ENCODE data around the gene GALNT2. TPM values are rescaled to one million over a fixed set of nuclear protein-coding genes. Genes with fewer than 3 reads are reported as not detected.
A peak's percentile ranks its signal among the peaks of the same experiment; 100 is the strongest.

GALNT2 gene
- total and polyA plus RNA-seq, 10 of the 15 experiments (the other 5 are each of a cell fraction or from before 2014, with no cell fraction given), result 0.52 to 27.7 (median 16.3) TPM

- TF ChIP-seq HSF1 (IDR thresholded peaks at IDR 0.05; ENCODE audit: low read depth, low read length), result no peak
- TF ChIP-seq LARP7 (IDR thresholded peaks at IDR 0.05), result peak; percentile 68; the same call in 1 of the 2 replicates
- 0 out of 6 replicates have a peak, but pooled peaks of 1 of the 3 experiments have one; percentile 1 for TF ChIP-seq CTCF (IDR thresholded peaks at IDR 0.05 in 2 of 3, conservative IDR thresholded peaks at IDR 0.05 in 1 of 3; ENCODE audit: control insufficient read depth in 2 of 3, extremely low read depth in 1 of 3, insufficient read depth in 1 of 3, low read depth in 3 of 3, low read length in 3 of 3)
- TF ChIP-seq NR2C2 (IDR thresholded peaks at IDR 0.05; ENCODE audit: borderline replicate concordance, control insufficient read depth, insufficient read length, low read depth), result no peak
- TF ChIP-seq STAT1 (conservative IDR thresholded peaks at IDR 0.05), result no peak
- TF ChIP-seq NRF1 (conservative IDR thresholded peaks at IDR 0.05; ENCODE audit: low read depth, low read length), result no peak
Measured at GRCh38 chr1:230067871-230068620, 1.0 kb downstream of the GALNT2 start (continued).

- H3K4me2 ChIP-seq (ENCODE audit: control insufficient read depth, insufficient read depth), result peak overlapping the region; percentile 81
- H3K79me2 ChIP-seq (ENCODE audit: control insufficient read depth, insufficient read depth, low read length), result peaks cover 52% of the 10 kb centered on the region
- WGBS (ENCODE audit: insufficient coverage, insufficient replicate concordance, low lambda C conversion rate, missing lambda C conversion rate), result 21% methylated on average over 9 of the region's 9 CpGs
- ChIA-PET POLR2A (interaction anchor here (0.6 kb wide), 2 partner anchors 25 to 41 kb away, joined by 4 read pairs; no protein-coding TSS in a partner anchor), CTCF (interaction anchor here (1.0 kb wide), 1 partner anchor 98 kb away, joined by 4 read pairs; no protein-coding TSS in a partner anchor), RAD21 (ENCODE audit: unreplicated experiment) (interaction anchor here (0.9 to 2.4 kb wide), 3 partner anchors 36 to 85 kb away, joined by 3 to 12 read pairs (median 10); no protein-coding TSS in a partner anchor), SMC1A (ENCODE audit: uncharacterized antibody, unreplicated experiment) (interaction anchor here (0.7 to 3.0 kb wide), 5 partner anchors 10 to 54 kb away, joined by 3 to 14 read pairs (median 8); no protein-coding TSS in a partner anchor)
- ATAC-seq (no peak), DNase-seq (ENCODE audit: low read depth, low spot score) (no peak), FAIRE-seq (no peak)
- no peaks in the 10 kb centered on the region for H3K36me3 ChIP-seq (ENCODE audit: control insufficient read depth in 2 of 2, insufficient read depth in 2 of 2, low read length in 1 of 2)
- intact Hi-C loops (cut with micrococcal nuclease; ENCODE audit: unreplicated experiment) (loop anchor here (2.0 to 5.0 kb wide), 2 partner anchors 36 to 406 kb away; no protein-coding TSS in a partner anchor), in situ Hi-C loops (cut with MboI) (no loop called here)
- H3K27me3 ChIP-seq (replicated peaks in 1 of 2; ENCODE audit: control insufficient read depth in 2 of 2, insufficient read depth in 2 of 2, low read length in 1 of 2), result no peaks in the 10 kb centered on the region
- peaks cover 3% of the 10 kb centered on the region; the same call in 1 of the 2 replicates for H4K20me1 ChIP-seq (ENCODE audit: control insufficient read depth, insufficient read depth)
- no peaks in the 10 kb centered on the region; the same call in 1 of the 3 replicates for H3K9me3 ChIP-seq (replicated peaks; ENCODE audit: control insufficient read depth, insufficient read depth, low read length)
- peak overlapping the region; percentile 61; the same call in 1 of the 2 replicates for H3K27ac ChIP-seq (ENCODE audit: control insufficient read depth, insufficient read depth)
- peak overlapping the region; percentile 82 for H3K9ac ChIP-seq (ENCODE audit: control insufficient read depth, insufficient read depth, low read length)
- BruUV-seq (replicated peaks), result no TSS peak
- H3K4me1 ChIP-seq (ENCODE audit: control insufficient read depth, insufficient read depth, low read length), result no peaks in the 10 kb centered on the region; the same call in 1 of the 2 replicates
- peak overlapping the region; percentile 96 for H3K4me3 ChIP-seq
- no peak overlapping the region for H2AFZ ChIP-seq (ENCODE audit: control insufficient read depth, low read depth, low read length)
- no peak for TF ChIP-seq PRDM15 (CRISPR knock-in tag; IDR thresholded peaks at IDR 0.05)
- no peak for TF ChIP-seq SMC3 (IDR thresholded peaks at IDR 0.05; ENCODE audit: borderline replicate concordance, low read length)
- TF ChIP-seq HSF1 (IDR thresholded peaks at IDR 0.05; ENCODE audit: low read depth, low read length), result no peak
- TF ChIP-seq SRF (IDR thresholded peaks at IDR 0.05; ENCODE audit: low read depth in 2 of 2, low read length in 2 of 2), result no peak
- TF ChIP-seq CBX3 (IDR thresholded peaks at IDR 0.05; ENCODE audit: borderline replicate concordance, low read depth), result no peak
- no peak for TF ChIP-seq ZNF384 (IDR thresholded peaks at IDR 0.05; ENCODE audit: borderline replicate concordance, low read depth, low read length)
- TF ChIP-seq HCFC1 (IDR thresholded peaks at IDR 0.05; ENCODE audit: low read length), result no peak
Measured at GRCh38 chr1:230068621-230068873, 1.5 kb downstream of the GALNT2 start.
